Lower lobe of right lung (tissue), 2 donors: ENCODE measurements around the gene HS6ST1. TPM values are rescaled to one million over a fixed set of nuclear protein-coding genes. Genes with fewer than 3 reads are reported as not detected.

Experiments used
- ATAC-seq, 2 donors: fragments of 200-7000 bp; cut with Tn5 transposase; one replicate each; pipeline ENCODE4 v1.9.1; 2020 to 2022; ENCODE audit warnings: mild to moderate bottlenecking in 2 of 2, moderate library complexity in 2 of 2
- DNase-seq: peaks from one replicate; pipeline ENCODE4 v3.0.0-alpha.2; 2020
- H3K27ac ChIP-seq: fragments of 200-600 bp; one replicate; pipeline ENCODE4 v1.8.0; 2022
- H3K27me3 ChIP-seq: fragments of 200-600 bp; one replicate; pipeline ENCODE4 v1.8.0; 2022; ENCODE audit warnings: low read depth
- H3K36me3 ChIP-seq: fragments of 200-600 bp; one replicate; pipeline ENCODE4 v1.8.0; 2022; ENCODE audit warnings: mild to moderate bottlenecking
- H3K4me1 ChIP-seq: fragments of 200-600 bp; one replicate; pipeline ENCODE4 v1.8.0; 2022
- H3K4me3 ChIP-seq: fragments of 200-600 bp; one replicate; pipeline ENCODE4 v1.8.0; 2022; ENCODE audit warnings: mild to moderate bottlenecking
- H3K9me3 ChIP-seq: fragments of 200-600 bp; one replicate; pipeline ENCODE4 v1.8.0; 2022
- intact Hi-C: fragments of 100-400 bp; cut with DNase I; formaldehyde crosslinking; loops from one replicate; pipeline ENCODE4 v1.11.0; 2022
- total RNA-seq: library from RNA; stranded (reverse); fragmentation: NEBNext Ultra II Directional; extraction: Animal tissue kit (Norgen Biotek cat#: 25700); gene quantifications from one replicate; pipeline ENCODE4 v1.2.1, GENCODE V29; 2021
- TF ChIP-seq, protein P1 (sequence below): fragments of 200-600 bp; IDR thresholded peaks from one replicate; pipeline ENCODE4 v1.8.0; 2022; ENCODE audit warnings: antibody characterized with exemption, mild to moderate bottlenecking
- donor health status: DM: no; HTN: yes; CAD: no; lungs with severe emphysema.

HS6ST1 gene
- total RNA-seq, 1 donor from 2014 or later = 26.3 TPM

DNA sequence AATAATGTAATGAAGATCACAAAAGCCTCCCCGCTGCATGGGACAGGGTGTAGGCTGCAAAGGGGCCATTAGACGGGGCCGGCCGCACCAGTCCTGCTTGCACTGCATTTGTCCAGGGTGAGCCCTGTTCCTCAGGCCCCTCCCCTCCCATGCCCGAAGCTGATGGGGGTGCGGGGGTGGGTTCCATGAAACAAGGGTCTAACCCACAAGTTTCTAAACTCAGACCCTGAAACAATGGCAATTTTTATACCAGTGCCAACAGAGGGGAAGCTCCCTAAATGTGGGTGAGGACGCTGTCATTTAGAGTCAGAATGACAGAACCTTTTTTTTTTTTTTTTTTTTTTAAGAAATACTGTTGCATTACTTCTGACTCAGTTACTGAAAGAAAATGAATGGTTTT is 39.7 kb downstream of the HS6ST1 start:
- intact Hi-C loops = no loop called here
- peak; percentile 37 for DNase-seq
- no peak for ATAC-seq

DNA sequence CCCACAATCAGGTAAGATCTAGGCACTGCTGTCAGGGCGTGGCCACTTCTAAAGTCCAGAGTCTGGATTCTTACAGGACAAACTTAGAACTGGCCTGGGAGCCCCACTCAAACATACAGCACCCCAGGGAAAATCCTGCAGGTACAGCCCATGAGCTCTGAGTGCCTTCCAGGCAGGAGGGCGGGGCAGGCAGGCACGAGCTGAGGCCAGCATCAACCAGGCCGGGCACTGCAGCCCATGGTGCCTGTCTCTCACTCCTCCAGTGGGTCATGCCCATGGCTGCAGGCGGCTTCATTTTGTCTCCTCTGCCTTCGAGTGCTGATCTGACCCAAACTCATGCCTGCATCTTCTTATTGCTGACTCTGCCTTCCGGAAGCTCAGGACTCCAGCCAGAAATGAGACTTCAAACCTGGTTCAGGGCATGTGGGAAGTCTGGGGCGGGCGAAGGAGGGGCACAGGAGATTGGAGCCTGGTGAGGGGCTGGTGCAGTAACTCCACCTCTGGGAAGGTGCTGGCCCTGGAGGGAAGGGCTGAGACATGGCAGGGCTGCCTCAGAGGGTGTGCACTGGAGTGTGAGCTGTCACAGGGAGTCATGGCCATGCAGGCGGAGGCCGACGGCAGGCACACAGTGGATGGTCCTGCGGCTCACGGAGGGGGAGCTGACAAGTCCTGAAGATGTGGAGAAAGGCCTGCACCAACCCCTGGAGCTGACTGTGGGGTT is 40.5 kb downstream of the HS6ST1 start:
- H3K27me3 ChIP-seq = no peaks in the 10 kb centered on the region
- TF ChIP-seq, protein P1, sequence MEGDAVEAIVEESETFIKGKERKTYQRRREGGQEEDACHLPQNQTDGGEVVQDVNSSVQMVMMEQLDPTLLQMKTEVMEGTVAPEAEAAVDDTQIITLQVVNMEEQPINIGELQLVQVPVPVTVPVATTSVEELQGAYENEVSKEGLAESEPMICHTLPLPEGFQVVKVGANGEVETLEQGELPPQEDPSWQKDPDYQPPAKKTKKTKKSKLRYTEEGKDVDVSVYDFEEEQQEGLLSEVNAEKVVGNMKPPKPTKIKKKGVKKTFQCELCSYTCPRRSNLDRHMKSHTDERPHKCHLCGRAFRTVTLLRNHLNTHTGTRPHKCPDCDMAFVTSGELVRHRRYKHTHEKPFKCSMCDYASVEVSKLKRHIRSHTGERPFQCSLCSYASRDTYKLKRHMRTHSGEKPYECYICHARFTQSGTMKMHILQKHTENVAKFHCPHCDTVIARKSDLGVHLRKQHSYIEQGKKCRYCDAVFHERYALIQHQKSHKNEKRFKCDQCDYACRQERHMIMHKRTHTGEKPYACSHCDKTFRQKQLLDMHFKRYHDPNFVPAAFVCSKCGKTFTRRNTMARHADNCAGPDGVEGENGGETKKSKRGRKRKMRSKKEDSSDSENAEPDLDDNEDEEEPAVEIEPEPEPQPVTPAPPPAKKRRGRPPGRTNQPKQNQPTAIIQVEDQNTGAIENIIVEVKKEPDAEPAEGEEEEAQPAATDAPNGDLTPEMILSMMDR = no peak
- peaks cover 4% of the 10 kb centered on the region for H3K36me3 ChIP-seq
- no peak overlapping the region for H3K27ac ChIP-seq
- peaks cover 9% of the 10 kb centered on the region for H3K9me3 ChIP-seq
- DNase-seq = peak; percentile 42
- peaks cover 29% of the 10 kb centered on the region for H3K4me1 ChIP-seq
- intact Hi-C loops = no loop called here
- ATAC-seq = peak in 1 of 2 donors; percentile 14
- no peak overlapping the region for H3K4me3 ChIP-seq

More for the DNA sequence above, 39.7 kb downstream of the HS6ST1 start:
- Histone ChIP-seq H3K27ac (no peak overlapping the region), H3K36me3 (peaks cover 4% of the 10 kb centered on the region), H3K4me3 (no peak overlapping the region), H3K4me1 (peaks cover 32% of the 10 kb centered on the region), H3K9me3 (peaks cover 9% of the 10 kb centered on the region), H3K27me3 (no peaks in the 10 kb centered on the region)
- TF ChIP-seq, protein P1 = no peak

DNA sequence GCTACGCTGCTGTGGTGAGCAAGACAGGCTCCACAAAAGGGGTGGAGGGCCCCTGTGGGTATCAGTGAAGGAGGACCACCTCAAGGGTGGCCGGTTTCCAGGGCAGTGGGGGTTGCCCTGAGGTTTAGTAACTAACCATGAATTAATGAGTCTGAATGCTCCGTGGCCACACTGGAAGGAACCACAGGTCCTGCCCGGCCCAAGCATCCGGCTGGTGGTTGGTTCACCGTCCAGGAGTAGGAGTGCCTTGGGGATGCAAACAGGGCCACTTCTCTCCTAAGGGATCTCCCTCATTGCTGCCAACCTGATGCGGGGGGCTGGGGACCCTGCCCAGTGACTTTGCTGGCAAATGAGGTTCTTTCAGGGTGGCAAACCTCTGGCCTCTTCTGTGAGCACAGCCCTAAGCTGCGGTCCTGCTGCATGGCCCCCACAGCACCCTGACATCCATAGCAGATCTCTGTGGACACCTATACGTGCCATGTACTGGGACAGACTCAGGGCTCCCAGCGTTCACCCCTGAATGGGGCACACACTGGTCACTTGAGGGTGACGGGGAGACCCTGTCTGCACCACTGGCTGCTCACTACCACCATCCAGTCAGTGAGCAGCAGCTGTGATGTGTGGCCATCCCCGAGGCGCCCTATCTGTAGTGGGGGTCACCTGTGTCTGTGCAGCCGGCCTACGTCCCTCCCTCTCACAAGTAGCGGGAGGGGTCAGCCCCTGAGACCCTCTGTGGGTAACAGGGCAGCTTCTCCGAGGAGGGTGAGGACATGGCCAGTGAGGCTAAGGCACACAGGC is 41.6 kb downstream of the HS6ST1 start:
- Histone ChIP-seq H3K4me1 (peaks cover 20% of the 10 kb centered on the region), H3K27me3 (no peaks in the 10 kb centered on the region), H3K27ac (no peak overlapping the region), H3K4me3 (no peak overlapping the region), H3K36me3 (peaks cover 4% of the 10 kb centered on the region), H3K9me3 (peaks cover 9% of the 10 kb centered on the region)
- intact Hi-C loops = no loop called here
- ATAC-seq (no peak), DNase-seq (peak; percentile 26)
- TF ChIP-seq, protein P1 = no peak

DNA sequence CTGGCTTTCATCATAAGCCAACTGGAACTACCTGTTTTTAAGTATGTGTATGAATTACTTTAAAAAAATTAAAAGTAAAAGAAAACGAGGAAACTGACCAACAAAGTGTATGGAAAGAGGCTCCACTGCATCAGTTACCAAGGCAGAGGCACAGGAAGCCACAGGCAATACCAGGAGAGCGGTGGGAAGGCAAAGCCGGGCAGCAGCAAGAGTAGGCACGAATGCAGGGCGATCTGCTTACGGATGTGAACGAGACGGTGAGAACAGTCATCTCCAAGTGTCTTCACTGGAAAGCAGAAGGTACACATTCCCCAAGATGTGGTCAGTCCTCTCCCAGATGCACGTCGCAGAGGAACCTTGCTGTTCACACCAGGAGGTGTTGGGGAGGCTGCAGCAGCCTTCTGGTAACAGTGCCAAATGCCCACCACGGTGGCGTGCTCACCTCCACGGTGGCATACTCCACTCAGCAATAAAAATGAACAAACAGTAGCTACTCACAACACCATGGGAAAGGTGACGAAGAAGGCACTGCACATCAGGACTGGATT is 43.1 kb downstream of the HS6ST1 start:
- Histone ChIP-seq H3K36me3 (peaks cover 4% of the 10 kb centered on the region), H3K4me3 (no peak overlapping the region), H3K4me1 (peaks cover 5% of the 10 kb centered on the region), H3K27ac (no peak overlapping the region), H3K9me3 (peaks cover 9% of the 10 kb centered on the region), H3K27me3 (no peaks in the 10 kb centered on the region)
- TF ChIP-seq, protein P1 = no peak
- no peak for ATAC-seq
- no peak for DNase-seq
- intact Hi-C loops = no loop called here

DNA sequence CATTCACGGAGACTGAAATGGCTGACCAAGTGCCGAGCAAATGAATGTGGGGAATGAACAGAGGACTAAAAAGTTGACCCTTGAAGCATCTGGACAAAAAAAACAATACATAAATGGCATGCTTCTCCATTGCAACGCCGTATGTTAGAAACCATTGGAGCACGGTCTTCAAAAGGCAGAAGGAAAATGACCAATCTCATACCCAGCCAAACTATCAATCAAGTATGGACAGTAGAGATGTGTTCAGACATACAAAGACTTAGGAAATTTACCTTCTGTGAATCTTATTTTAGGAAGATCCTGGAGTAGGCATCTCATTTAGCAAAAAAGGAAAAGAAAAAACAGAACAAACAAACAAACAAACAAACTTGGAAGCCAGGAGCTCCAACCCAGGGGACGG is 44.5 kb downstream of the HS6ST1 start:
- TF ChIP-seq, protein P1 = no peak
- H3K4me3 ChIP-seq = no peak overlapping the region
- intact Hi-C loops = no loop called here
- H3K36me3 ChIP-seq = peaks cover 4% of the 10 kb centered on the region
- H3K27me3 ChIP-seq = no peaks in the 10 kb centered on the region
- no peak for ATAC-seq
- H3K4me1 ChIP-seq = no peaks in the 10 kb centered on the region
- no peak overlapping the region for H3K27ac ChIP-seq
- H3K9me3 ChIP-seq = peaks cover 9% of the 10 kb centered on the region
- DNase-seq = no peak
